GM10266 (cell line): Measurements from ENCODE around the gene PITRM1.

Source experiments
- DNase-seq: peaks from one replicate; pipeline ENCODE4 v3.0.0; 2012; ENCODE audit errors: extremely low spot score
- TF ChIP-seq, protein P1 (sequence below): IDR thresholded peaks from 2 replicates; pipeline ENCODE4 v1.5.1; 2012; ENCODE audit warnings: mild to moderate bottlenecking, low read depth; ENCODE audit not compliant: control insufficient read depth, insufficient read depth; ENCODE audit errors: missing control alignments

PITRM1 gene

DNA sequence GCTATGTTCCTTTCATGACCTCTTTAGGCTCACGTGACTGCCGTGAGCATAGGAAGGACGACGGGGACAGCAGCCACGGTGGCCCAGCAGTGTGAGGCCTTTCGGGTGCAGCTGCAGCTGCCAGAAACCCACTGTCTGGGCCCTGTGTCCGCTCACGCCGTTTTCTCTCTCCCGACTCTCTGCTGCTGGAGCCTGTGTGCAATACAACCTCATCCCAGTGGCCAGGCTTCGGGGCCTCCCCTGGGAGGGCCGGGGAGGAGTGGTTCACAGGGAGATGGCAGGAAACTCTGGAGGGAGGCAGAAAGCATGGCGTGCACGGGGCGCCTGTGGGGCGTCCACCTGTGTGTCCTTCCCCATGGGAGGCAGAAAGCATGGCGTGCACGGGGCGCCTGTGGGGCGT lies 66.7 kb downstream of the PITRM1 start:
- TF ChIP-seq, protein P1, sequence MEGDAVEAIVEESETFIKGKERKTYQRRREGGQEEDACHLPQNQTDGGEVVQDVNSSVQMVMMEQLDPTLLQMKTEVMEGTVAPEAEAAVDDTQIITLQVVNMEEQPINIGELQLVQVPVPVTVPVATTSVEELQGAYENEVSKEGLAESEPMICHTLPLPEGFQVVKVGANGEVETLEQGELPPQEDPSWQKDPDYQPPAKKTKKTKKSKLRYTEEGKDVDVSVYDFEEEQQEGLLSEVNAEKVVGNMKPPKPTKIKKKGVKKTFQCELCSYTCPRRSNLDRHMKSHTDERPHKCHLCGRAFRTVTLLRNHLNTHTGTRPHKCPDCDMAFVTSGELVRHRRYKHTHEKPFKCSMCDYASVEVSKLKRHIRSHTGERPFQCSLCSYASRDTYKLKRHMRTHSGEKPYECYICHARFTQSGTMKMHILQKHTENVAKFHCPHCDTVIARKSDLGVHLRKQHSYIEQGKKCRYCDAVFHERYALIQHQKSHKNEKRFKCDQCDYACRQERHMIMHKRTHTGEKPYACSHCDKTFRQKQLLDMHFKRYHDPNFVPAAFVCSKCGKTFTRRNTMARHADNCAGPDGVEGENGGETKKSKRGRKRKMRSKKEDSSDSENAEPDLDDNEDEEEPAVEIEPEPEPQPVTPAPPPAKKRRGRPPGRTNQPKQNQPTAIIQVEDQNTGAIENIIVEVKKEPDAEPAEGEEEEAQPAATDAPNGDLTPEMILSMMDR: no peak
- no peak for DNase-seq

DNA sequence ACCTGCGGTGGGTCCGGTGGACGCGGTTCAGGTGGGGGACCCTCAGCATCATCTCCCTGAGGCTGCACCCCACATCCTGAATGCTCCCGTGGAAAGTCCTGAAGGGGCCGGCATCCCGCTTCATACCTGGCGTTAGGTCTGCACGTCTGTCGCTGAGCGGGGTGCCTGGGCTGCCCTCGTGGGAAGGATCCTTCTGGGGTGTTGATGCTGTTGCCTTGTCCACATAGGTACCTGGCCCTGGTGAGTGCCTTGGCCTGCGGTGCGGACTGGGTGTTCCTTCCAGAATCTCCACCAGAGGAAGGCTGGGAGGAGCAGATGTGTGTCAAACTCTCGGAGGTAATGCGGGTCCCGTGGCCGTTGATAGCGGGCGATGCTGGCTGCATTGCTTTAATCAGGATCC lies 67.4 kb downstream of the PITRM1 start:
- TF ChIP-seq, protein P1: no peak
- DNase-seq: no peak

DNA sequence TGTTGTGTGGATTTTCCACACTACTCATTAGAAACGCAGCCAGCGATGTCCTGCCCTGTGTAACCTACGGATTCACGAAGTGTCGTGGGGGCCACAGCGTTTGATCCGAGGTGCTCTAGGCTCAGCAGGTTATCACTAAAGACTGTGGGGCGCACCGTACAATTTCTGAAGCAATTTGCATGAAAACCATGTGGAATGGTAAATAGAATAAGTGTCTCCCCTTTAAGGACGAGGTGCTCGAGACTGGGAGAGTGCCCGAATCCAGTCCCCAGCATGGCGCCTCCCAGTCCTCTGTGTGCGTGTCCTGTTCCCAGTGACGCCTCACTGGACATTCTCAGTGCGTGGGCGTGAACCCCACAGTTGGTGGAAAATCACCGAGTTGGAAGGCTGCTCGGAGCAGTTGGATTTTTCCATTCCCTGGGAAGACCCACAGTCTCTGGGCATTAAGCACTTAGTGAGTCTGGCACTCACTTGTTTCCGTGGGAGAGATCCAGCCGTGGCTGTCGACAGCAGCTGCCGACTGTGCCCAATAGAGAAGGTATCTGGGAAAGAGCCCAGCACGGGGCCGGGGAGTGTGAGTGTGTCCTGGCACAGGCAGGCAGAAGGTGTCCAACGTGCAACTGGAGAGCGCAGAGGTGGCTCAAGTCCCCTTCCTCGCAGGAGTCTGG lies 68.2 kb downstream of the PITRM1 start:
- TF ChIP-seq, protein P1: no peak
- no peak for DNase-seq

DNA sequence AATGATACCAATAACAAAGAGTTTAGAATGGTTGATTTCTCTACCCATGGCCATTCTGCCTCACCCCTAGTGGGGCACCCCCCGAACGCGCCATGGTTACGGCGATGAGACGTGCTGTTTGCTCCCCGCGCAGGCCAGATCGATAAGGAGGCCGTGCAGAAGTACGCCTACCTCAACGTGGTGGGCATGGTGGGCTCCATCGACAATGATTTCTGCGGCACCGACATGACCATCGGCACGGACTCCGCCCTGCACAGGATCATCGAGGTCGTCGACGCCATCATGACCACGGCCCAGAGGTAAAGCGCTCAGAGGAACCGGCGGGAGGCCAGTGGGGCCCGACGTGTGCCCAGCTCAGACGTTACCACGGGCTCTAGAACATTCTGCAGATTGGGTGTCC lies 68.9 kb downstream of the PITRM1 start:
- TF ChIP-seq, protein P1: no peak
- no peak for DNase-seq

DNA sequence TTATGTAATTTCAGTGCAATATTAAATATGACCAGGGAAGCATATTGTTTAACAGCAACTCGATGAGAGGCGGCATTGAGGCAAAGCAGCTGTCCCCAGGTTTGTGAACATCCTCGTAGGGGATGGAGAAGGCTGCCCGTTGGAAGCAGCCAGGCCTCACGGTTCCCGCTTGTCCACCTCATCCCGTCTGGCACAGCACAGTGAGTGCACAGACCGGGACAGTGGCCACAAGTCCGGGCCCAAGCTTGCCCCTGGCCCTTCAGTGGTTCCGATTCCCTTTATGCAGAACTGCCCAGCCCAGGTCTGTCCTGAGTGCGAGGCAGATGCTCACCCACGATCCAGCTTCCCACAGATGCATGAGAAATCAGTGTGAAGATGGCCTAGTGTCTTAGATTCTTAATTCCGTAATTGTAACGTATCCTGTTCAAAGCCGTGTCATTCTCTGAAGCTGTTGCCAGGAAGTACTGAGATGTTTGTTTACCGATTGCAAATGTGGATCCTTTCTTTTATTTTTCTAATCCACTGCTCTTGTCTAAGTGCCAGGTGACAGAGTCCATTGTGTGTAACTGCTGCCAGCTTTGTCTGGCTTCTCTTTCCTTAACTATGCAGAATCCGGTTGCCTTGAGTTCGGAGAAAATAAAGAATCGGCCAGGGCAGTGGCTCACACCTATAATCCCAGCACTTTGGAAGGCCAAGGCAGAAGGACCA lies 69.7 kb downstream of the PITRM1 start:
- no peak for DNase-seq
- TF ChIP-seq, protein P1: no peak

DNA sequence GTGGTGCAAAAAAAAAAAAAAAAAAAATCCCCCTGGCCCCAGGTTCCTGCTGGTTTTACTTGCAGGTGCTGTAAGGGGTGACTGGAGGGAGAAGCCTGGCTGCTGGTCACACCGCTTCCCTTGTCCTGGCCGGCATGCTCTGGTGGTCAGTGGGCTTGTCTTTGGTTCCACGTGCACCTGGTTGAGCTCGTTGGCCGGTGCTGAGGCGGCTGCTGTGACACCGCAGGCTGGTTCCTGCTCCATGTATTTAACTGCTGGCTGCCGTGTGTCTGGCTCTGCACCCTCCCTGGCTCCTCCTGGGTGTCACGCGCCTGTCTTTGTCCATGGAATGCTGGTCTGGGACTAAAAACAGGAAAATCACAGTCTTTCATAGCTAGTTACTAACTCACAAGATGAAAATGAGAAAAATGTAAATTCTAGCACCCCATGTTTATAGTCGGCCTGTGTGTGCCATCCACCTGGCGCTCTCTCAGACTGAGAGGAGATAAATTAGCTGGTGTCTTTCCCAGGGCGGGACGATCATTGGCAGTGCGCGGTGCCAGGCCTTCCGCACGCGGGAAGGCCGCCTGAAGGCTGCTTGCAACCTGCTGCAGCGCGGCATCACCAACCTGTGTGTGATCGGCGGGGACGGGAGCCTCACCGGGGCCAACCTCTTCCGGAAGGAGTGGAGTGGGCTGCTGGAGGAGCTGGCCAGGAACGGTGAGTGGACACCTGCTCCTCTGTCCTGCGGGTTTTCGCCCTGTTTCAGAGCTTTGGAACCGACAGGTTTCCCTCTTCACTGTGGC lies 71.5 kb downstream of the PITRM1 start:
- TF ChIP-seq, protein P1: no peak
- DNase-seq: no peak
